Limb (tissue), 2 donors: ENCODE data around the gene C19orf81.

Source experiments
- DNase-seq, 2 donors: peaks; one replicate each; pipeline ENCODE4 v3.0.0-alpha.2; 2016; ENCODE audit errors: extremely low spot score in 2 of 2

C19orf81 gene

DNA sequence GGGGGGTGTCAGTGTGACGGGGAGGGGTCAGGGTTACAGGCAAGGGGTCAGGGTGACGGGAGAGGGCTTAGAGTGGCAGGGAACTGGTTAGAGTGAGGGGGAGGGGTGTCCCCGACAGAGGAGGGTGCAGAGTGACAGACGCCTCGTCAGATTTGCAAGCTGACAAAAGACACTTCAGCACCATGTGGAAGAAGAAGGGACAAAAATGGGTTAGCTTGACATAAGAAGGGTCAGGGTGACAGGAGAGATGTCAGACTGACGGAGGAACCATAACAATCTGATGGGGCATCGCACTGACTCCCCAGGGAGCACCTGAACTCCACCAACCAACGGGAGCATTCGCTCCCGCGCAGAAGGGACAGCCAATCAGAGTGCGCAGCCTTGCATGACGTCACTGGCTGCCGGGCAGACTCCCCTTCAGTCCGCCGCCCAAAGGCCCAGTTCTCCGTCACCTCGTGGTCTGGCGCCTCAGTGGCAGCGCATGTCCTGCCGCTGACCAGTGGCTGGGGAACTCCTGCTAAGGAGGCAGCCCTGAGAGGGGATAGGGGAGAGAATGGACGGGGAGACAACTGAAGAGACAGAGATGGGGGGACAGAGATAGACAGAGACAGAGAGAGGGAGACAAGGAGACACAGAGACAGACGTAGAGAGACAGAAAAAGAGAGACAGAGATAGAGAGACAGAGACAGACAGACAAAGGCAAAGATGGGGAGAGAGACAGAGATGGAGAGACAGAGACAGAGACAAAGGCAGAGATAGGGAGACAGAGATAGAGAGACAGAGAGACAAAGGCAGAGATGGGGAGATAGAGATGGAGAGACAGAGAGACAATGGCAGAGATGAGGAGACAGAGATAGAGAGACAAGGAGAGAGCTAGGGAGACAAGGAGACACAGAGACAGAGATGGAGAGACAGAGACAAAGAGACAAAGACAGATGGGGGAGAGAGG, 30.2 kb downstream of the C19orf81 start:
- peak; percentile 50 to 88 for DNase-seq

DNA sequence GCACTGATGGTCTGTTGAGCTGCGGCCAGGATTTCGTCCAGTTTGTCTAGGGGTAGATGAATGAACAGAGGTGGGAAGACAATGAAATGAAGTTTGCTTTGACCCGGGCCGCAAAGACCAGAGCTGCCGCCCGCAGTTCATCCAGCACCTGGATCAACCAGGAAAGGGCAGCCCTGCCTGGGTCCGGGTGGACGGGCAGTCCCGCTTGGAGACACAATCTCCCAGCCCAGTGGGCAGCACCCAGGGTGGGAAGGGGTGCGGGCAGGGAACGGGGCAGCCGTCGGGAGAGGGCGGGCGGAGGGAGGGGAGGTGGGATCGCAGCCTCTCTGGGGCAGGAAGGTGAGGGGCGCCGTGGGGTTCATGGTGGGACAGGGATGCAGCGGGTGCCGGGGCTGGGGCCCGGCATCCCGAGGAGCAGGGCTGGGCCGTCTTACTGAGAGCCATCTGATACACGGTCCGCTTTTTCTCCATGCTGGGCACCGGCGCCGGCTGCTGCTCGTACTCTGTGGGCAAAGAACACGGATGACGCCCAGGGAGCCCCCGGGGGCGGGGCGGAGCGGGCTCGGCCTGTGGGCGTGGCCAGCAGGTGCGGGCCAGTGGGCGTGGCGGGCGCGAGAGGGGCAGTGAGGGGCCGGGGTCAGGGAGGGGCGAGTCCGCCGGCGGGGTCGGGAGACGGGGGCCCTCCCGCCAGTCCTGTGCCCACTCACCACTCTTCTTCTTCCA, 37.2 kb downstream of the C19orf81 start:
- no peak for DNase-seq

DNA sequence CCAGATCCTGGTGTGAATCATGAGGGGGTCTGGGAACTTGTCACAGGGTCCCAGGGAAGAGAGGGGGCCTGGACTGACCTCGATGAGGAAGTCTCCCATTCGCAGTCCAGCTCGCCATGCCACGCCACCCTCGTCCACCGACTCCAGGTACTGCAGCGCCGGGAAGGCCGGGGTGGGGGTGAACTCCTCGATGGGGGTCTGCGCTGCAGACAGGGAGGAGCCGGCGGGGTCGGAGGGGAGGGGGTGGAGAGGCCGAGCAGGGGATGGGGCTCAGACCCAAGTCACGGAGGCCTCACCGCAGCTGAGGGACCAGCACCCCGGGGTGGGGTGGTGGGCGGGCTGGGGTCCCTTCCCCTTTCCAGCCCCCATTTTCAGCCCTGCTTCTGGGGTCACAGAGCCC, 39.5 kb downstream of the C19orf81 start:
- no peak for DNase-seq

DNA sequence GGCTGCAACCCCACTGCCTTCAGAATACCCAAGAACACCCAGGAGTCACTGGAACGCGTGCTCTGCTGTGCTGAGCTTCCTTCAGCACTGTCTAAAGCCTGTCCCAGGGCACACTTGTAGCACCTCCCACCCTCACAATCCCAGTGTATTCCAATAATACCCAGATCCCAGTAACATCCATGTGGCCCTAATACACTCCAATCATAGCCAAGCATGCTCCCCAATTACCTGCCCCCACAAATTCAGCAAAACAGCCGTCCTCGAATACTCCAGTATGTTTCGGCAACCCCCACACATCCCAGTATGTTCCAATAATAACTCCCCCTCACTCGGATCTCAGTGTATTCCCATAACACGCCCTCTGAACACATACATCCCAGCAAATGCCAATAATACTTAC, 41.2 kb downstream of the C19orf81 start:
- DNase-seq, result no peak

DNA sequence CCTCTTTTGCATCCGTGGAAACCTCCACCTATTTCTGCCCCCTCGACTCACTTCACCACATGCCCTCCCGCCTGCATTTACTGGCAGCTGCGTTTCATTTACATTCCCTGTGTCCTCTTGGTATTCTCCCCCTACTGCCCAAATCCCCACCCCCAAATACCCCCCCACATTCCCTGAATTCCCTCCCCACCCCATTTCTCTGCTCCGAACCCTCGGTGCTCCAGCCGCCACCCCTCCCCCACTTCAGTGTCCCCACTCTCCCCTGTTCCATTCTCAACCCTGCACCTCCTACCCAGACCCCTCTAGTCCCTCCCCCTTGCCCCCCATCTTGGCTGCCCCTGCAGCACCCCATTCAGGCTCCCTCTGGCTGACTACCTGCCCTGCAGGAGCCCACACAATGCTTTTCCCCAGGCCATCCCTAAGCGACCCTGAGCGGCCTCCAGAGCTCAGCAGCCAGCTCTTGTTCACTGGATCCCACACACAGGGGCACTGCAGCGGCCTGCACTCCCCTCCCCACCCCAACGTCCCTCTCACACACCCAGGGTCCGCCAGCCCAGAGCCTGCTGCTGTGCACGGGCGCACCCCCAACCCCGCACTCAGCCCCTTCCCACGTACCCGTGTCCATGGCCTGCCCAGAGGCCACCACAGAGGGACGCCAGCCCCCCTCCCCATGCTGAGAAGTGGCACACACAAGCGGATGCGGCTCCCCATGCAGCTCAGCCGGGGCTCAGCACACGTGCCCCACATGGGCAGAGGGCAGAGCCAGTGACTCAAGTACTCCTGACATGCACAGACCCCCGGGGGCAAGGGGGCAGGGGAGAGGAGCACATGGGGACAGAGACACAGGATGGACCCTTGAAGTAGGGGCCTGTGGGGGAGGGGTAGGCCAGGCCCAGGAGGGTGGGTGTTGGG, 44.1 kb downstream of the C19orf81 start:
- DNase-seq, result no peak

DNA sequence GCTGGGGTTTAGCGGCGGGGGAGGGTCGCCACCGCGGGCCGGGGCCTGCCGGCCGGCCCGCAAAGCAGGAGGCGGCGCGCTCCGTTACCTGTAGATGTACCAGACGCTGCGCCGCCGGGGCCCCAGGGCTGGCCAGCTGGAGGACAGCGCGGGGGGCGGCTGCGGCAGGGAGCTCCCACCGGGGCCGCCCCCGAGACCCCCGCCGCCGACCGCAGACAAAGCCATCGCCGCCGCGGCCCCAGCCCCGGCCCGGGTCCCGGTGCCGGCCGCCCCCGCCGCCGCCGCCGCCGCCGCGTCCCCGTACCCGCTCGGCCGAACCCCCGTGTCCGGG, 45.5 kb downstream of the C19orf81 start:
- DNase-seq, result no peak

DNA sequence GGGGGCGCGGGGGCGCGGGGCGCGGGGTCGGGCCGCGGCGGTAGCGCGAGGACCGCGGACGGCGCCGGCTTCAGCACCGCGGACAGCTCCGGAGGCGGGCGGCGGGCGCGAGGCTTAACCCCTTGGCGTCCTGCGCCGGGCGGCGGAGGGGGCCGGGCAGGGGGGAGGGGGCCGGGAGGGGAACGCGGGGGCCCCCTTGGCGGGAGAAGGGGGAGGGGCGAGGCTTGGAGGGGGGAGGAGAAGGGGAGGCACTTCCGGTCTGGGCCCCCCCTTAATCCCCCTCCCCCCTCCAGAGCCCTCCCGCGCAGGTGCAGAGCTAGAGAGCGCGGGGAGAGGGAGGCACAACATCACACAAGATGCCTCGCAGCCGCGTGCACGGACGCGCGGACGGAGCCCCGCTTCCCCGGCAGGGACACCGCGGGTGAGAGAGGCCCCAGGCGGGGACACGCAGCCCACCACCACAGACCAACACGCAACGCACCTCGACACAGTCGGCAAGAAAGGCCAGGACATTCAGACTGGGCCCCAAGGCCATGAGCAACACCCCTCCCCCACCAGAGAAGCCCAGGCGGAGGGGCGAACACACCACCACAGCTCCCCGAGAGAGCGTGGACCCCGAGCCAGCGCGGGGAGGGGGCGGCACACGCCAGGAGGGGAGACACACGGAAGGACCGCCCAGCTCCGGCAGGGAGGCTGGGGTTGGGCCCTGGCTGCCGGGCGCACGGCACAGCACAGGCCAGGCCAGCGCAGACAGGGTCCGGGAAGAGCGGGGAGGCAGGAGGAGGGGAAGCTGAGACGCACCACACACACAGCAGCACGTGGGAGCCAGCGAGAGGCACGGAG, 46.2 kb downstream of the C19orf81 start:
- peak in 1 of 2 donors; percentile 81 for DNase-seq

DNA sequence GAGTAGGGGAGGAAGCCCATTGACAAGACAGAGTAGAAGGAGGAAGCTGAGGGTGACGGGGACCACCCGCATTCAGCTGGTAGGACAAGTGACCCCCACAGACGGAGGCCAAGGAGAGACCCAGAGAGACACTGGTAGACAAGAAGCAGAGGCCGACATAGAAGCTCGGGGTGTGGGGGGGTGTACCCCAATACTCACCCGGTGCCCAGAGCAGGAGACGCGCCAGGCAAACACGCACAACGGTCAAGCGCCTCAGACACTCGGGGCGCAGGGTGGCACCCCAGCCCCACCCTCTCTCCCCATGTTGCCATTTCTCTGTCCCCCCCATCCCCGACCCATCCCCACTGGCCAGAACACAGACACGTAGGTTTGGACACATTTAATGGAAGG, 46.8 kb downstream of the C19orf81 start:
- DNase-seq, result no peak

DNA sequence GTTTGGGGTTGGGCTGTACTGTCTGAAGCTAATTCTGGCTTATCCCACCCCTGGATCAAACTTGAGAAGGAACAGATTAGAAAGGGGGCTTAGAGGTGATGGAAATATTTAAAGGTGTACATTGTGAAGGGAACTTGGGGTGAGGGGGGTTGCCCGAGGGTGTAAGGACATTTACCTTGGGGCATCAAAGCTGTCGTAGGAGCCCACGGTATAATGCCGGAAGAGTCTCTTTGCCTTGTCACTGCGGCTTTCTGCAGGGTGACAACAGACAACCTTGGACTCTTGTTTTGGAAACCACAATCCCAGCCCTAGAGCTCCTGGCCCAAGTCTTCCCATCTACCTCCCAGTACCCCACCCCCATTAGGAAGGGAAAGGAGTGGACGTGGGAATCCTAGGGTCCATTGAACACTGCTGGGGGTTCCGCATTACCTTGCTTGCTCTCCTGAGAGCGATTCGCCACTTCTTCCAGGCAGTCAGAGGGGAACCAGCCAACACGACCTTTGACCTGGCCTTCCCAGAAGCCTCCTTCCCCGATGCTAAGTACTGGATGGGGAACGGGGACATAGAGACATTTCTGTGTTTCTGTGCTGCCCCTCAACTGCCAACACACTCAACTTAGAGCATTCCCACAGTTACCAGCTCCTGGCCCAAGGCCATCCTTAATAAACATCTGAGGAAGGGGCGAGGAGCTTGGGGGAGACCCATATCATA, 48.3 kb downstream of the C19orf81 start:
- DNase-seq, result no peak

DNA sequence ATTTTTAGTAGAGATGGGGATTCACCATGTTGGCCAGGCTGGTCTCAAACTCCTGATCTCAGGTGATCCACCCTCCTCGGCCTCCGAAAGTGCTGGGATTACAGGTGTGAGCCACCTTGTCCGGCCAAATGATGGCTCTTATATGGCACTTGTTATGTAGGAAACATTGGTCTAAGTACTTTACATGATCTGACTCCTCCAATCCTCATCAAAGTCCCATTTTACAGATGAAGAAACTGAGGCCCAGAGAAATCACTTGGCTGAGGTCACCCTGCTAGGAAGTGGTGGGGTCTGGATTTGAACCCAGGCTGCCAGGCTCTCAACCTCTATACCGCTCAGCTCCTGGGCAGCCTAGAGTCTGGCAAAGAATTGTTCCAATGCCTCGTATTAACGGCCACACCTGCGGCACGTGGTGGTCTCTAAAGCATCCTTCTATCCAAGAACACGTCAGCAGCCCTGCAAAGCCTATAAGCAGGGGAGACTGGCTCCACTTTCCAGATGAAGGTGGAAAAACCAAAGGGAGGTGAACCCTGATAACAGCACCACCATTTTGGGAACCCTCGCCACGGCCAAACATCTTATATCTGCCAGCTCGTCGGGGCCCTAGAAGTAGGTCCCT, 52.2 kb downstream of the C19orf81 start:
- no peak for DNase-seq

DNA sequence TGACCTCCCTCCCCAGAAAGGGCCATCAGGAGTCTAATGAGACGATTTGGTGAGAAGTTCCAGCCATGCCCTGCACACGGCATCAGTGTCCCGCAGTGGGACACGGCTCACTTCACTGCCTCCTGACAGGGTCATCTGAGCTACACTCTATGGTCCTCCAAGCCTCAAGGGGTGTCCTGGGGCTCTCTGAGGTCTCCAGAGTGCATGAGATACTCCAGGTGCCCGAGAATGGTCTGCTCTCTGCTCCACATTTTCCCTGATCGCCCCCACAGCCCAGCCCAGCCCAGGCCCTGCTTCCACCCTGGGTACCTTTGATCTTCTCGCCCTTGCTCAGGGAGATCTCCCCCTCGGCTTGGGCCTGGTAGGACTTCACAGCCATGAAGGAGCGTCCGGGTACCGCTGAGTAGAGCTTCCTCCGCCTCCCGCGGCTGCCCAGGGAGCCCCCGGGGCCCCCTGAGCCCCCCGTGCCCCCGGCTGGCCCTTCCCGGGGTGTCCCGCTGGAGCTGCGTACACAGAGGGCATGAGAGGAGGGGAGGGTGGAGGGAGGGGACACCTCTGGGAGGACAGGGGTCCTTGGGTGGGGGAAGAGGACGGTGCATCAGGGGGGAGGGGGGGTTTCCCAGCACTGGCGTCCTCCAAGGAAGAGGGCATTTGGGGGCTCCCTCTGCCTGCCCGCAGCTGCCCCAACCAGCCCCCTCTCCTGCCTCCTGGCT, 53.1 kb downstream of the C19orf81 start:
- no peak for DNase-seq

DNA sequence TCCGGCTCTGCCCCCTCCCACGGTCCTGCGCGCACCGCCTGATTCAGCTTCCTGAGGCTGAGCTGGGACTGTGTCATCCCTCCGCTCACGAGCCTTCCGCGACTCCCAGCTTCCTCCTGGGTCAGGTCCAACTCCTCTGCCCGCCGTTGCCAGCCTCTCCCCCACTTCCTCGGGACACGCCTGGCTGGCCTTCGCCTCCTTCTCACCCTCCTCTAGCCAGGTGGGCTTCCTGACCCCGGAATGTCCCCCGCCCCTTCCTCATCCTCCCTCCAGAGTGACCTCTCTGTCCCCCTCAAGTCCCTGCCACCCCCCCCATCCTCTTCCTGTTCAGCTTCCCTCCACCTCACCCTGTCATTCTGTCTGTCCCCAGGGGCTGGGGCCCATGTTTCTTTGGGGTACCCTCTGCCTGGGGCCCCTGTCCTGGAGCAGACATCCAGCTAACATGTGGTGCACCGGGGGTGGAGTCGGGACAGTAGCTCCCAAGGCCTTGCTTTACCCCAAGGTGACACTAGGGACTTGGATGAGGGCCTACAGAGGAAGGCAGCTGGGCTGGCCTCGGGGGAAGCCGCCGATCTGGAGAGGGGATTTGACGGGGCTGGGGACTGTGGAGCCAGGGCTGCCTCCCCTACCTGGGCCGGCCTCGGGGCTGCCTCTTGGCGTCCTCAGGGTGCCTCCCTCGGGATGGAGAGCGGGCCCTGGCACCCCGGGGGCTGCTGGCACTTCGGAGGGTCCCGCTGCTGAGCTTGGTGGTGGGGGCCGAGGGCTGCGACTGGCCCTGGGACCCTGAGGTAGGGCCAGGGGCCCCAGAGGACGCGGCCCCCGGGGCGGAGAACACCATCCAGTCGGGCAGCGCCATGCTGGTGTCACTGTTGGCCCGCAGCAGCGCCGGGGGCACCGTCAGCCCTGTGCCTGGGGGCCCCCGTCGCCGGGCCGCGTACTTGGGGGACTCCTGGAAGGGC, 53.9 kb downstream of the C19orf81 start:
- no peak for DNase-seq

DNA sequence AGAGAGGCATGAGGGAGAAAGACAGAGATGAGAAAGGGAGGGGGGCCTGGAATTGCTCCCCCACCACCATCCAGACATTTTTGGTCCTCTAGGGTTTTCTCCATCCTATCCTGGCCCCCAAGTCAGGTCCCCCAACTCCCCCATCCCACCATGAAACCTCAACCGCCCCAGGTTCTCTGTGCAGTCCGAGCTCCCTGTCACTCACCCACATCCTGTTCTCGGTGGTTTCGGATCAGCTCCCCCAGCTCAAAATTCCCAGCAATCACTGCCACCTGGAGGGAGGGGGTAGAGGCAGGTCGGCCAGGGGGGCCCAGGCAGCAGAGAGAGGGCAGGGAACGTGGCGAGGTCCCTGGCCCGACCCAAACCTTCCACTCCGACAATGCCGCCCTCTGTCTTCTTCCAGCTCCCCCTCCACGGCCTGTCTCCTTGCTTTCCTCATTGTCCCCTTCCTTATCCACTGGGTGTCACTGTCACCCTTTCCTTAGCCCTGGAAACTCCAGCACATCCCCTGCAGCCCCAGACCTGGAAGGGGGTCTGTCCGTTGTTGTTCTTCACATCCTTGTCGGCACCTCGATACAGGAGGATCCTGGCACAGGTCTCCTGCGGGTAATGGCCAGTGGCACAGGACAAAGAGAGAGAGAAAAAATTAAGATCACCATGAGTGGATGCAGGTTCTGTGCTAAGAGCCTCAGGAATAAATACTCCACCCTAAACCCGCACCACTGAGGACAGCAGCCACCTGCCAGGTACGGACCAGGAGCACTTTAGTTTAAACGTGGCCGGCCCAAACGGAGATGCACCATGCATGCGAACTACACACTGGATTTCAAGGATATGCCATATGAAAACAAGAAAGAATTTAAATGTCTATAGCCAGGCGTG, 54.9 kb downstream of the C19orf81 start:
- DNase-seq, result no peak

DNA sequence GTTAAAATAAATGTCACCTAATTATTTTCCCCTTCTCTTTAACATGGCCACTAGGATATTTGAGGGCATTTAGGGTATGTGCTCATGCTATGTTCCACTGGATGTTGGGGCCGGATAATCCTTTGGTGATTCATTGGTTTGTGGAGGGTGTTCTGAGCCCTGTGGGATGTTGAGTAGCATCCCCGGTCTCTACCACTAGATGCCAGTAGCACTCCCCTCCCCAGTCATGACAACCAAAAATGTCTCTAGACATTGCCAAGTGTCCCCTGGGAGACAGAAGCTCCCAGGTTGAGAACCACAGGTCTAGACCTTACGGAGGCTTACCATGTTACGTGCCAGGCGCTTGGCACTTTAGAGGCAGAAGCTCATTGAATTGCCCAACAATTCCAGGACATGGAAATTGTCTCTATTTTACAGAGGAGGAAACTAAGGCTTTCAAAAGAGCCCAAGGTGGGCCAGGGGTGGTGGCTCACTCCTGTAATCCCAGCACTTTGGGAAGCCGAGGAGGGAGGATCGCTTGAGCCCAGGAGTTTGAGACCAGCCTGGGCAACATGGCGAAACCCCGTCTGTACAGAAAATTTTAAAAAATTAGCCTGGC, 56.3 kb downstream of the C19orf81 start:
- no peak for DNase-seq

DNA sequence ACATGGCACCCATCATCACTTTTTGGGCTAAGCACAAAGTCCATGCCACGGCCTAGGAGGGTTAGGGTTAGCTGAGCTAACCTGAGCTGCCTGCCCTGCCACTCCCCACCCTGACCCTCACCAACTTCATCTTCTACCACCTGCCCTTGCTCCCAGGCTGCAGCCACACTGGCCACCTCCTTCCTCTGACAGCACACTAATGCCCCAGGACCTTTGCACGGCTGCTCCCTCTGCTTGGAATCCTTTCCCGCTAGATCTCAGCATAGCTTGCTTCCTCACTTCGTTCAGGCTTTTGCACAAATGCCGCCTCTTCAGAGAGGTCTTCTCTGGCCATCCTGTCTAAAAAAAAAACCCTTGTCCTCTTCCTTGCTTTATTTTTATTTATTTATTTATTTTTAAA, 57.1 kb downstream of the C19orf81 start:
- DNase-seq, result no peak

DNA sequence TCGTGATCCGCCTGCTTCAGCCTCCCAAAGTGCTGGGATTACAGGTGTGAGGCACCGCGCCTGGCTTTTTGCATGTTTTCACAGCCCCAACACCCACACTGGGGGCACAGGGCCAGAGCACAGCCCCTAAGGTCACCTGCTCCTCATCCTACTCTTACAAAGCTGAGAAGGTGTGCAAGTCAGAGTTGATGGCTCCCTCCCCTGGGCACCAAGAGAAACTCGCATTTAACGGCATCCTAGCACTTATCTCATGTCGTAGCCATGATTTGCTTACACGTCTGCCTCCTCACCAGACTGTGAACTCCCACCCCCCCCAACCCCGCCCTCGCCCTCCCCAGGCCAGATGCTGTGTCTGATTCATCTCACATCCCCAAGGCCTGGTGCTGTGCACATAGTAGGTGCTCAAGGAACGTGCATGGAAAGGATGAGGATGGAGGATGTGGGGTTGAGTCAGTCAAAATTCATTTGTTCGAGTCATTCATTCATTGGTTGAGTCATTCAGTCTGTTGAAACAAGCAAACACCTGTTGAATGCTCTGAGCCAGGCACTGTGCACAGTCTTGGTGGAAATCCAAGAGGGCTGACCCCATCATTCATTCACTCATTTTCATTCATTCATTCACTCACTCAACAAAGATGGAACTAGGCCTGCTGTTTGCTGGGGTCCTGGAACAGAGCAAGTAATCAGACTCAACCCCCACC, 59.1 kb downstream of the C19orf81 start:
- DNase-seq, result no peak
